Dermis blood vessel endothelial cell (primary cell): ENCODE results near the gene CCDC6. TPM values are rescaled to one million over a fixed set of nuclear protein-coding genes. Genes with fewer than 3 reads are reported as not detected.
"Not testable (repeated sequence)": the region's sequence is repeated elsewhere in the genome, so short reads cannot be mapped to it uniquely, and the experiment has no call there.

Experiments used
- DNase-seq: peaks from one replicate; pipeline ENCODE4 v3.0.0; 2010
- total RNA-seq: library from RNA; depleted of rRNA; stranded (reverse); fragments of >200 nt; gene quantifications from 2 replicates; pipeline ENCODE4 v1.2.3, GENCODE V29; 2014

CCDC6 gene
- total RNA-seq, 1 donor from 2014 or later: 22.6 TPM

- no peak for DNase-seq
Observed at GRCh38 chr10:59879363-59879913, 26.9 kb downstream of the CCDC6 start.

GRCh38 chr10:59878915-59879314 is 27.4 kb downstream of the CCDC6 start:
- no peak for DNase-seq

- DNase-seq: no peak
Observed at GRCh38 chr10:59878289-59878688, 28.1 kb downstream of the CCDC6 start.

GRCh38 chr10:59877191-59877671 is 29.1 kb downstream of the CCDC6 start:
- DNase-seq: peak; percentile 58

DNA sequence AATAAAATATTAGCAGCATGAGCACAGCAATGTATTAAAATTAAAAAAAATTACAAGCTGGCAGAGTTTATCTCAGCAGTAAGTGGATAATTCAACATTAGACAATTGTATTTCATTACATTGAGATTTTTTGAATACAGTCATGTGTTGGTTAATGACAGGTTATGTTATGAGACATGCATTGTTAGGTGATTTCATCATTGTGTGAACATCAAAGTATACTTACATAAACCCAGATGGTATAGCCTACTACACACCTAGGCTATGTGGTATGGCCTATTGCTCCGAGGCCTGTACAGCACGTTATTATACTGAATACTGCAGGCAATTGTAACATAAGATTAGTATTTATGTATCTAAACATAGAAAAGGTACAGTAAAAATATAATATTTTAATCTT is 29.7 kb downstream of the CCDC6 start:
- DNase-seq: no peak

DNA sequence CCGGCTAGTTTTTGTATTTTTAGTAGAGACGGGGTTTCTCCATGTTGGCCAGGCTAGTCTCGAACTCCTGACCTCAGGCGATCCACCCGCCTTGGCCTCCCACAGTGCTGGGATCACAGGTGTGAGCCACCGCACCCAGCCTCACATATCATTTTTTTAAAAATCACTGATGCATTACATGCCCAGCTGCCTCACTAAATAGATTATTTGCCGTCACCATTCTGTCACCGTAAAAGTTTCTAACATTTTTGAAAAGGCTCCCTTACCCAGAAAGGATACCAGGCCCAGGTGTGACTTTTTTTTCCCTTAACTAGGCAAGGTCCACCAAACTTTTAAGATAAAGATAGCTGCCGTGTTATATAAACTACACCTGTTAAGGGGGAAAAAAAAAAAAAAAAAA is 30.1 kb downstream of the CCDC6 start:
- not testable (repeated sequence) for DNase-seq

- peak; percentile 28 for DNase-seq
Observed at GRCh38 chr10:59873896-59874295, 32.5 kb downstream of the CCDC6 start.

GRCh38 chr10:59872892-59873463 is 33.4 kb downstream of the CCDC6 start:
- peak; percentile 88 for DNase-seq

- DNase-seq: no peak
Observed at GRCh38 chr10:59870152-59870551, 36.2 kb downstream of the CCDC6 start.

- DNase-seq: no peak
Observed at GRCh38 chr10:59869594-59869940, 36.8 kb downstream of the CCDC6 start.

DNA sequence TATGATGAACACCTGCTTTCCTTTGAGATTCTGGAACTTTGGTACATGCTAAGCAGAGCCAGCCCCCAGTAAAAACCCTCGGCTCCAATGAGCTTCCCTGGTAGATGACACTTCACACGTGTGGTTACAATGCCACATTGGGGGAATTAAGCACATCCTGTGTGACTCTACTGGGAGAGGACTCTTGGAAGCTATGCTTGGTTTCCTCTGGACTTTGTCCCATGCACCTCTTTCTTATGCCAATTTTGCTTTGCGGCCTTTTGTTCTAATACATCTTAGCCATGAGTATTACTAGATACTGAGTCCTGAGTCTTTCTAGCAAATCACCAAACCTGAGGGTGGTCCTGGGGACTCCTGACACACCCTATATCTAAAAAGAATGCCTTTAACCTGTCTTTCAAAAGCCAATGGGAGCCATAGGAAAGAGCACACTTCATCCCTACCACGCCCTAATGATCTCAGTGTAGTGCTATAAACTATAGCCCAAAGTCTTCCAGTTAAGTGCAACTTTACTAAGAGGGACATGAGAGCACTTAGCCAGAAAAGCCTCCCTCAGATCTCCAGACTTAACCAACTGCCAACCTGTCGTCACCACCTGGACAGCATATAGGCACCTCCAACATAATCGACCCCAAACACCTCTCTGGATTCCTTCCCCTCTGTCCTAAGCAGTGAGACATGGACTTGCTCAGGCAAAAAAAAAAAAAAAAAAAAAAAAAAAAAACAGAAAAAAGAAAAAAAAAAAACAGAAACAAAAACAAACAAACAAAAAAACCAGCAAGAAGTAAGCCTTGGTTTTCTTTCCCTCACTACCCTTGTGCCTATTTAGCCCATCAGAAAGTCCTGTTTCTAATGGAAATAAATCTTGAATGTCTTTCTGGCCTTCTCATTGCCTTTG is 37.4 kb downstream of the CCDC6 start:
- no peak for DNase-seq

GRCh38 chr10:59867590-59867989 is 38.8 kb downstream of the CCDC6 start:
- DNase-seq: no peak

- peak; percentile 30 for DNase-seq
Observed at GRCh38 chr10:59865101-59865500, 41.3 kb downstream of the CCDC6 start.

DNA sequence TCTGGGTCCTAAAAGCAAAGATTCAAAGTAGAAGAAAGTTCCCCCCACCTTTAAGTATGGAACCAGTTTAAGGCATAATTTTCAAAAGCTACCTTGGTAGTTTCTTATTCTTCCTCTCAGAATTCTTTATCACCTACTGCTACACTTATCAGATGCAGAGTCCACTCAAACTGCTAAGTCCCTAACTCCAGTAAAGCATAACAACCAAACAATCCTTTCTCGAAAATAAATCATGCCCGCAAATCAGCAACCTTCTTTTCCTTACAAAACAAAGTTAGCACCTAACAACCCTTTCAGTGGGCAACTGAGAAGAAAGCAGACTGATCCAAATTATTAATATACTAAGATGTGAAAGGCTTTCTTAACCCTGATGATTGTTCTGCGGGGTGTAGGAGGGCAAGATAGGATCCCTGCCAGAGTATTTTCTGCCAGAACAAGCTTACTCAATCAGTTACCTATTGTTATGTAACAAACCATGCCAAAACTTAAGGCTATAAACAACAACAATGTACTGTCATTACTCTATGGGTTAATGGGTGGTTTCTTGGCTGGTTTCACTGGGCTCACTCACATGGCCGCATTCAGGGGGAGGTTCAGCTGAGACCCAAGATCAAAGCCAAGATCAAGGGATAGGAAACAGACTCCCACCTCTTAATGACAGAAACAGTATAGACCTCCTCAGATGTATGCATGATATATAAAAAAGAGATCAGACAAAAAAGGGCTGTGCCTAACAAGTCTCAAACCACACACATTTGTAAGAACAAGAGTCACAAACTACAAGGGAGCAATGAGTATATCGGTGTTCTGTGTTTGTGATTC is 42.0 kb downstream of the CCDC6 start:
- peak; percentile 52 for DNase-seq

DNA sequence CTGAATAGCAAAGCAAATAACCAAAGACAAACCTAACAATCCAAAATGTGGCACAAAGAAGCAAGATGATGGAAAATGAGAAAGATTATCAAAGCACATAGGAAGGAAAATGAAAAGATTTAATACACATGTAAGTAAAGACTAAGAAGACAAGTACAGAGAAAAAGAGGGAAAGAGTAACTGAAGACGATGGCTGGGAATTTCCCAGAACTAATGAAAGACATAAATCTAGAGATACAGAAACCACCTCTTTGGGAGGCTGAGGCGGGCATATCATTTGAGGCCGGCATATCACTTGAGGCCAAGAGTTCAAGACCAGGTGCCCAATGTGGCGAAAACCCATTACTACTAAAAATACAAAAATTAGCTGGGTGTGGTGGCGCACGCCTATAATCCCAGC is 46.8 kb downstream of the CCDC6 start:
- no peak for DNase-seq

GRCh38 chr10:59857921-59858320 is 48.4 kb downstream of the CCDC6 start:
- no peak for DNase-seq

DNA sequence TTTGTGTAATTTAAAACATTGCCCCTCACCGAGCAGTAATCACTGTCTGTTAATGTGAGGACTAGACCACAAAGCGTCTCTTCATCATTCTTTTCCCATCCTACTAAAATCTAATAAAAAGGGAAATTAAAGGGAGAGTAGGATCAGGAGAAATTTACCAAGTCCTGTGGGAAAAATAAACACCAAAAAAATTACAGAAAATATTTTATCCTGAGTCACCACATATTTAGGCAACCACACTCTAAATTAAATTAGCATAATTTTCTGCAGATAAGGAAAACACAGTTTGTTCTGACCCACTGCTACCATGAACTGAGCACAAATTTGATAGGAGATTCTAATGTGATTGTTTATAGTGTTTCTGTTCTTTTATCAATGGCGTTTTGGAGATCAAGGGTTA is 49.3 kb downstream of the CCDC6 start:
- DNase-seq: no peak

DNA sequence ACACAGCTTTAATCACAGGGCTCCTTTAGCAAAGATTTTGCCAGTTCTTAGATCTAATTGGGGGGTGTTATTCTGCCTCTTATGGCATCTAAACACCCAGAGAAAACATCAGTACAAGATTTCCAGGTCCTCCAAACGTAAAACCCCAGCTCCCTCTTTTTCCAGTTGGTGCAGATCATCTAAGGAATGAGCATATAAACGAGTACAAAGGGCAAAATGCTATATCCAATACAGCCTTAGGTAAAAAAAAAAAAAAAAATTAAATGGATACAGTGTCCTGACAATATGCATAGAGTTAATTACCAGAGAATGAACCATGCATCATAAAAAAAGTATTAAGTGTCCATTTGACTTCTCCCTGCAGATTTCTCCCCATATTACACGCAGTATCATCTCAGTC is 50.3 kb downstream of the CCDC6 start:
- DNase-seq: no peak

DNA sequence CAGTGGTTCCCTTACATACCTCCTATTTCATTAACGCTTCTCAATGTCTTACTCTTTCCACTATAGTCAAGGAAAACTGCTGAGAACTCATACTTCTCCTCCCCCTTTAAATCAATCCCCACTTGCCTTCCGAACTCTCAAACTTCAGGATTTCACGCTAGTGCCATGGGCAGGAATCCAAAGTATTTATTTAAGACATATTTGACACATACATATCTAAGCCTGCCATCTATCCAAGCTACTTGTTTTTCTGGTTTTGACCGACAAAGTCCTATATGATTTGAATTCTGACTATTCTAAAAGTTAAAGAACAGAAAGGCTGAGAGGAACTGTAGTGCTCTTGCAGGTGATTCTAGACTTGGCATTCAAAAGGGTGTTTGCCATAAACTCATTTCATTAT is 51.8 kb downstream of the CCDC6 start:
- DNase-seq: no peak

GRCh38 chr10:59852670-59853069 is 53.7 kb downstream of the CCDC6 start:
- DNase-seq: no peak

- no peak for DNase-seq
Observed at GRCh38 chr10:59851864-59852263, 54.5 kb downstream of the CCDC6 start.

DNA sequence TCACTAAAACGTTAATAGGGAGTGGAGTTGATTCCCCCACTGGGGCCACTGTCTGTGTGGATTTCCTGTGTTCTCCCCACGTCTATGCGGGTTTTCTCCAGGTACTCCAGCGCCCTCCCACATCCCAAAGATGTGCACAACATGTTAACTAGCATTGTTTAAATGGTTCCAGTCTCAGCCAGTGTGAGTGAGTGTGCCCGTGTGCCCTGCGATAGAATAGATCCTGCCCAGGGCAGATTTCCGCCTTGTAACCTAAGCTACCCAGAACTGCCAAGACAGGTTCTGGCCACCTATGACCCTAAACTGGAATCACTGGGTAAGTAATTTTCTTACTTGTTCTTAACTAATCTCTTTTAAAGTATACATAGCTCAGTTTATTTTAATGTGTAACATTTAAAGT is 58.5 kb downstream of the CCDC6 start:
- no peak for DNase-seq

DNA sequence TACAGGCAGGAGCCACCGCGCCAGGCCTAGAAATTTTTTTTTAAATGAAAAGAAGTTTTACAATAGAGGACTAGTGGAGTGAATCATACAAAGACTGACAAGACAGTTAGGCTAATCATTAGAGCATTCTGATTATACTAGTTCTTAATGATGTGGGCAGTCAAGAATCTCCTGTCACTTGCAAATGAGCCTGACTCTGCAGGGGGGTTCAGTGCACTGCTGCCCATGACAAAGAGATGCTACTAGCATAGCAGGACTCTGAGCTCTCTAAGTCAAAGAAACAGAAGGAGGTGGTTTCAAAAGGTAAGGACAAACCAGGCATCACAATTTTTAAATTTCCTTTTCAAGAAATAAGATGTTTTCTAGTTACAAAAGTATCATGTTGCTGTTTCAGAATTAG is 59.0 kb downstream of the CCDC6 start:
- DNase-seq: no peak
